ENCODE data around the gene CDK16. TPM values are rescaled to one million over a fixed set of nuclear protein-coding genes. Genes with fewer than 3 reads are reported as not detected.

The CDK16 gene
- total and polyA plus RNA-seq, 9 of the 15 experiments (the other 6 are each of a cell fraction or from before 2014, with no cell fraction given), result 3.9 to 104 (median 57.5) TPM

- H3K4me3 ChIP-seq, result no peak overlapping the region
- no peak for ATAC-seq
- H3K27ac ChIP-seq (ENCODE audit: extremely low read depth, low read depth, low read length), result no peak overlapping the region
- no peak for DNase-seq (ENCODE audit: extremely low read depth in 1 of 4, low spot score in 3 of 4)
- no TSS peak for BruUV-seq (replicated peaks)
- peaks cover 4% of the 10 kb centered on the region; the same call in 1 of the 2 replicates for H4K20me1 ChIP-seq (replicated peaks; ENCODE audit: control insufficient read depth, insufficient read depth, low read length)
- no peaks in the 10 kb centered on the region for H3K9me3 ChIP-seq (replicated peaks; ENCODE audit: control insufficient read depth, insufficient read depth, low read depth, low read length)
- in situ Hi-C loops (cut with MboI) (no loop called here), intact Hi-C loops (cut with micrococcal nuclease) (no loop called here)
- no peak overlapping the region for H3K9ac ChIP-seq (ENCODE audit: insufficient read depth in 1 of 2, low read depth in 2 of 2, low read length in 2 of 2)
- no peak overlapping the region for H2AFZ ChIP-seq (ENCODE audit: low read depth, low read length)
- no peak overlapping the region for H3K4me2 ChIP-seq (ENCODE audit: insufficient read depth, low read length)
- H3K79me2 ChIP-seq (ENCODE audit: control insufficient read depth, insufficient read depth, low read length), result peaks cover 11% of the 10 kb centered on the region
- H3K4me1 ChIP-seq (replicated peaks in 1 of 2; ENCODE audit: control insufficient read depth in 2 of 2, insufficient read depth in 2 of 2, low read length in 2 of 2), result peaks cover 0 to 5% of the 10 kb centered on the region in 2 experiments; a peak in 1 of 5 replicates
- WGBS (ENCODE audit: insufficient coverage, low coverage, missing lambda C conversion rate), result 92% methylated on average over 12 of the region's 19 CpGs
- H3K9me1 ChIP-seq (ENCODE audit: control insufficient read depth, insufficient read depth, low read length), result no peaks in the 10 kb centered on the region
- no peak for TF ChIP-seq MECOM (CRISPR knock-in tag; IDR thresholded peaks at IDR 0.05)
- TF ChIP-seq SRF (CRISPR knock-in tag; IDR thresholded peaks at IDR 0.05), result no peak
- POLR2A ChIA-PET, result interaction anchor here (0.9 to 1.1 kb wide), 2 partner anchors 9 to 11 kb away, joined by 3 to 8 read pairs; no protein-coding TSS in a partner anchor
- peaks cover 68% of the 10 kb centered on the region; the same call in 2 of the 3 replicates for H3K36me3 ChIP-seq (ENCODE audit: control insufficient read depth, insufficient read depth, low read length)
- H3K27me3 ChIP-seq (ENCODE audit: control insufficient read depth in 2 of 2, insufficient read depth in 2 of 2, low read length in 2 of 2), result no peaks in the 10 kb centered on the region
- FAIRE-seq, result no peak
- CTCF ChIA-PET (ENCODE audit: low intra/inter-chr PET ratio), result no interaction called here
Measured at GRCh38 chrX:47226531-47227333, 8.3 kb downstream of the CDK16 start.

- H3K27ac ChIP-seq (ENCODE audit: extremely low read depth, low read depth, low read length), result no peak overlapping the region
- H3K4me1 ChIP-seq (replicated peaks in 1 of 2; ENCODE audit: control insufficient read depth in 2 of 2, insufficient read depth in 2 of 2, low read length in 2 of 2), result peaks cover 2 to 5% of the 10 kb centered on the region in 2 experiments; a peak in 1 of 5 replicates
- H3K79me2 ChIP-seq (ENCODE audit: control insufficient read depth, insufficient read depth, low read length), result peaks cover 5% of the 10 kb centered on the region; the same call in 1 of the 3 replicates
- intact Hi-C loops (cut with micrococcal nuclease) (no loop called here), in situ Hi-C loops (cut with MboI) (no loop called here)
- peaks cover 62% of the 10 kb centered on the region; the same call in 2 of the 3 replicates for H3K36me3 ChIP-seq (ENCODE audit: control insufficient read depth, insufficient read depth, low read length)
- BruUV-seq (replicated peaks), result no TSS peak
- ATAC-seq (no peak), FAIRE-seq (no peak), DNase-seq (ENCODE audit: extremely low read depth in 1 of 4, low spot score in 3 of 4) (no peak)
- peaks cover 3% of the 10 kb centered on the region; the same call in 1 of the 2 replicates for H4K20me1 ChIP-seq (replicated peaks; ENCODE audit: control insufficient read depth, insufficient read depth, low read length)
- ChIA-PET POLR2A (interaction anchor here (0.9 to 5.1 kb wide), 2 partner anchors 9 to 11 kb away, joined by 8 to 21 read pairs; partner anchors contain the start of gene CDK16), CTCF (ENCODE audit: low intra/inter-chr PET ratio) (no interaction called here)
- TF ChIP-seq KLF10 (CRISPR knock-in tag; IDR thresholded peaks at IDR 0.05) (no peak), MAFF (IDR thresholded peaks at IDR 0.05; ENCODE audit: low read length) (no peak)
- no peaks in the 10 kb centered on the region for H3K9me1 ChIP-seq (ENCODE audit: control insufficient read depth, insufficient read depth, low read length)
- no peaks in the 10 kb centered on the region for H3K9me3 ChIP-seq (replicated peaks; ENCODE audit: control insufficient read depth, insufficient read depth, low read depth, low read length)
- no peaks in the 10 kb centered on the region for H3K27me3 ChIP-seq (ENCODE audit: control insufficient read depth in 2 of 2, insufficient read depth in 2 of 2, low read length in 2 of 2)
- WGBS (ENCODE audit: insufficient coverage, low coverage, missing lambda C conversion rate), result 93% methylated on average over 9 of the region's 9 CpGs
- H2AFZ ChIP-seq (ENCODE audit: low read depth, low read length), result no peak overlapping the region
- H3K4me2 ChIP-seq (ENCODE audit: insufficient read depth, low read length), result no peak overlapping the region
- no peak overlapping the region for H3K9ac ChIP-seq (ENCODE audit: insufficient read depth in 1 of 2, low read depth in 2 of 2, low read length in 2 of 2)
- no peak overlapping the region for H3K4me3 ChIP-seq
Measured at GRCh38 chrX:47227334-47227583, 8.8 kb downstream of the CDK16 start.
